Medulla oblongata (tissue), 1 donor: Measurements from ENCODE around the gene AFAP1L2.

Source experiments
- DNase-seq: peaks from one replicate; pipeline ENCODE4 v3.0.0-alpha.2; 2015; ENCODE audit errors: extremely low spot score

Gene AFAP1L2

GRCh38 chr10:114272696-114273095 lies 131.6 kb downstream of the AFAP1L2 start:
- no peak for DNase-seq

- no peak for DNase-seq
Observed at GRCh38 chr10:114271779-114272167, 132.5 kb downstream of the AFAP1L2 start.

GRCh38 chr10:114271075-114271778 lies 133.1 kb downstream of the AFAP1L2 start:
- no peak for DNase-seq

- no peak for DNase-seq
Observed at GRCh38 chr10:114266521-114266920, 137.8 kb downstream of the AFAP1L2 start.

GRCh38 chr10:114265392-114266053 lies 138.8 kb downstream of the AFAP1L2 start:
- no peak for DNase-seq

- DNase-seq, result no peak
Observed at GRCh38 chr10:114262496-114262895, 141.8 kb downstream of the AFAP1L2 start.

- DNase-seq, result no peak
Observed at GRCh38 chr10:114261076-114261475, 143.2 kb downstream of the AFAP1L2 start.

GRCh38 chr10:114260366-114260765 lies 143.9 kb downstream of the AFAP1L2 start:
- DNase-seq, result no peak

- DNase-seq, result no peak
Observed at GRCh38 chr10:114259824-114260223, 144.5 kb downstream of the AFAP1L2 start.

GRCh38 chr10:114258274-114258840 lies 145.9 kb downstream of the AFAP1L2 start:
- no peak for DNase-seq

GRCh38 chr10:114257498-114257897 lies 146.8 kb downstream of the AFAP1L2 start:
- DNase-seq, result no peak

GRCh38 chr10:114256822-114257221 lies 147.5 kb downstream of the AFAP1L2 start:
- no peak for DNase-seq

- no peak for DNase-seq
Observed at GRCh38 chr10:114256008-114256765, 148.1 kb downstream of the AFAP1L2 start.

- DNase-seq, result no peak
Observed at GRCh38 chr10:114255227-114255626, 149.1 kb downstream of the AFAP1L2 start.

GRCh38 chr10:114252883-114253282 lies 151.4 kb downstream of the AFAP1L2 start:
- no peak for DNase-seq

GRCh38 chr10:114252092-114252491 lies 152.2 kb downstream of the AFAP1L2 start:
- DNase-seq, result no peak

GRCh38 chr10:114250716-114251115 lies 153.6 kb downstream of the AFAP1L2 start:
- no peak for DNase-seq

GRCh38 chr10:114250236-114250635 lies 154.1 kb downstream of the AFAP1L2 start:
- DNase-seq, result no peak

GRCh38 chr10:114246679-114247305 lies 157.5 kb downstream of the AFAP1L2 start:
- DNase-seq, result no peak

GRCh38 chr10:114245121-114245791 lies 159.0 kb downstream of the AFAP1L2 start:
- DNase-seq, result no peak
